GOT3 (cell line): ENCODE results near the gene RNF145.

ENCODE experiments used
- DNase-seq: peaks from one replicate; lab custom pipeline; 2025; ENCODE audit warnings: mixed read lengths; lab: John Stamatoyannopoulos, UW

Gene RNF145

DNA sequence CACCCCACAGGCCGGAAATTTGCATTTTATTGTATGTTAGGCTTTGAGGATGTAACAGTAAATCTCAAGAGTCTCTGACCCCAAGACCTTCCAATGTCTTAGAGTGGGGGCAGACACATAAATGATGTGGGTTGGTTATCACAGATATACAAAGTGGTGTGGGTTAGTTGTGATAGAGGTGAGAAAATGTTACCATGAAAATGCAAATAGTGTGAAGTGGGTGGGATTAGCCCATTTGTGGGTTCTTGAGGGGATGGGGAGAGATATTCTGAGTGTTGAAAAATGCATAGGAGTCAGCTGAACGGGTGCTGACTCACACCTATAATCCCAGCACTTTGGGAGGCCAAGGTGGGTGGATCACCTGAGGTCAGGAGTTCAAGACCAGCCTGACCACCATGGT lies 7.9 kb upstream of the RNF145 start:
- no peak for DNase-seq

- no peak for DNase-seq
These were observed 7.1 kb upstream of the RNF145 start for GRCh38 chr5:159216454-159216853.

GRCh38 chr5:159215886-159216285 lies 6.5 kb upstream of the RNF145 start:
- DNase-seq: no peak

DNA sequence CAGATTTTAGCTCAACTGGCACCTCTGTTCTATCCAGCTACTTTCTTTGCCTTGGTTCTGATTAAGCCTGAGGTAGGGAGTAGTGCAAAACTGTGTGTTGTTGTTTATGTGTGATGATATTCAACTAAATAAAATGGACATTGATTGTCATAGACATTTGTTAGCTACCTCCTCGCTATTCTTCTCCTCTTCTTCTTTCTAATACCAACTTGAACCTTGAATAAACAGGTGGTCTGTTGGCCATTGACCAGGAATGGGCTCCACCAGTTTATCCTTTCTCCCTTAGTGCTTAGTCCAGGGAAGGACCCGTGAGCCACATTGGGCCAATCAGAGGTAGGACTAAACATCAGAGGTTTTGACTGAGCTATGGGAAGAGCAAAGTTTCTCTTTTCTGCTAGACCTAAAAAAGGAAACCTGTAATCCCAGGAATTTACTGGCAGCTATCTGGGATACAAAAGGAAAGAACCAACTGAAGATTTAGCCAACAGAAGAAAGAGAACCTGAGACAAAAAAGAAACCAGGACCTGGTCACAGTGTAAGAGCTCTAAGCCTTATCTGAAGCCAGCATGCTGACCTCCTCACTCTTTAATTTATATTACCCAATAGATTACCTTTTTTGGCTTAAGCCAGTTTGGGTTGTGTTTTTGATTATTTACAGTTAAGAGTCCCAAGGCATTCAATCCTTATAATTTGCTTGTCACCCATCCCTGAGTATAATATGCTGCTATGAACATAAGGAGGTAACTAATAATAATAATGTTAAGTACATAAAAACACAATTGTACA lies 5.3 kb upstream of the RNF145 start:
- no peak for DNase-seq

GRCh38 chr5:159212657-159213462 lies 3.5 kb upstream of the RNF145 start:
- no peak for DNase-seq

GRCh38 chr5:159211729-159212174 lies 2.4 kb upstream of the RNF145 start:
- DNase-seq: no peak

GRCh38 chr5:159210846-159211245 lies 1.5 kb upstream of the RNF145 start:
- DNase-seq: no peak

- DNase-seq: no peak
These were observed 883 bp upstream of the RNF145 start for GRCh38 chr5:159210210-159210661.

DNA sequence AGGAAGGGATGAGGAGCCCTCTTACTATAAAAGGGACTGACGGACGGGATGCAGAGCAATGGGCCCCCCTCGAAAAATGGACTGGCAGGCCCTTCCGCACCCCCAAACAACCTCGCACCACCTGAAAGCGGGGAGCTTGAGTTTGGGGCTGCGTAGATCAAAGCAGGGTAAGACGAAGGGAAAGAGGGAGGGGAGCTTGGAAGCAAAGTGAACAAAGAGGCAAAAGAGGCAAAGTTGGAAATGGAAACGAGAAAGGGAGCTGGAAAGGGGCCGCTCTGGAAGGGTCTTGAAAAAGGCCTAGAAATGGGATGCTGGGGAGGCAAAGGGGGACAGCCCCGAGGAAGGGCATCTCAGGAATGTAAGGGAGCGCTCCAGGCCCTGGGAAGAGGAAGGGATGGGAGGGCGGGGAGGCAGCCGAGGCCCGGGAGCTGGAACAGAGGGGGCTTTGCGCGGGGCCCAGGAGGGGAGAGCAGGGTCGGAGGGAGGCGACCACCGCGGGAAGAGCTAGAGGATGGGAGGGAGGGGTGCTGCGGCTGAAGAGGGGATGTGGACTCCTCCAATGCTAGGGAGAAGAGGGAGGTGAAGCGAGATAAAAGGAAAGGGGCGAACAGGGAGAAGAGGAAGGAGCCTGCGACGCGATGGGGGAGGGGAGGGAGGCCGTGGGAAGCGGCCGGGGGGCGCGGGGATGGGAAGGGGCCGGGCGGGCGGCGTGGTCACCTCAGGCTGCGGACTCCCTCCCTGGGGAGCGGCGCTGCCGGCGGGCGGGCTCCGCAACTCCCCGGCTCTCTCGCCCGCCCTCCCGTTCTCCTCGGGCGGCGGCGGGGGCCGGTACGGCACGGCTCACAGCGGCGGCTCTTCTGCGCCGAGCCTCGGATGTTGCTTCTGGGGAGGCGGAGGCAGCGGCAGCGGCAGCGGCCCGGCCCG lies 577 bp downstream of the RNF145 start:
- DNase-seq: no peak

- DNase-seq: peak; percentile 54
These were observed 1.5 kb downstream of the RNF145 start for GRCh38 chr5:159207686-159208513.

- DNase-seq: no peak
These were observed 2.1 kb downstream of the RNF145 start for GRCh38 chr5:159207222-159207685.

GRCh38 chr5:159206818-159207217 lies 2.5 kb downstream of the RNF145 start:
- no peak for DNase-seq

DNA sequence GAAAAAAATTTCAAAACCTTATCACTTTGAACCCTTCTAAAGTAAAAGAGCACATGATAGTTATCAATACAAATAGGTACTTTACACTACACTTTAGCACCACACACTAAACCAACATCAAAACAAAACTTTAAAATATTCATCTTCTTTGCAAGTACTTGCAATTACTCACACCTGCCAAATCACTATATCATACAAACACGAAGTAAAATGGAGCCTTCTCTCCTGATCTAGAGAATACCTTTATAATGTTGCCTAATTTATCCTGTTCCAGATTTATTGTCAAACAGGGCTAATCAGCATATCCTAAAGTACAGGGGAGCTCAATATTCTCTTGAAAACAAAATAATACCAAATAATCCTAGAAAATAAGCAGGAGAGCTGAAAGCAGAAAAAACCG lies 3.0 kb downstream of the RNF145 start:
- DNase-seq: no peak

GRCh38 chr5:159203351-159203750 lies 6.0 kb downstream of the RNF145 start:
- no peak for DNase-seq

GRCh38 chr5:159202151-159202550 lies 7.2 kb downstream of the RNF145 start:
- no peak for DNase-seq

- DNase-seq: no peak
These were observed 9.6 kb downstream of the RNF145 start for GRCh38 chr5:159199780-159200179.

- no peak for DNase-seq
These were observed 10.1 kb downstream of the RNF145 start for GRCh38 chr5:159199225-159199624.

- no peak for DNase-seq
These were observed 11.0 kb downstream of the RNF145 start for GRCh38 chr5:159198063-159199036.

GRCh38 chr5:159195775-159196174 lies 13.6 kb downstream of the RNF145 start:
- DNase-seq: no peak

DNA sequence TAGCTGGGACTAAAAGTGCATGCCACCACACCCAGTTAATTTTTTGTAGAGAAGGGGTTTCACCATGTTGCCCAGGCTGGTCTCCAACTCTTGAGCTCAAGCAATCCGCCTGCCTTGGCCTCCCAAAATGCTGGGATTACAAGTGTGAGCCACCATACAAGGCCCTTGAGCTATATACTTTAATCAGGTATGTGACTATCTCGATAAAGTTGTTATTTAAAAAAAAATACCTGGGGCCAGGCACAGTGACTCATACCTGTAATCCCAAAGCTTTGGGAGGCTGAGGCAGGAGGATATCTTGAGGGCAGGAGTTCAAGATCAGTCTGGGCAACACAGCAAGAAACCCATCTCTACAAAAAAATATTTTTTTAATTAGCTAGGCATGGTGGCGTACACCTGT lies 19.2 kb downstream of the RNF145 start:
- no peak for DNase-seq
